Sciatic nerve (tissue), 2 donors: ENCODE results near the gene C19orf85. TPM values are rescaled to one million over a fixed set of nuclear protein-coding genes. Genes with fewer than 3 reads are reported as not detected.
"Not testable (repeated sequence)": the region's sequence is repeated elsewhere in the genome, so short reads cannot be mapped to it uniquely, and the experiment has no call there.

ENCODE experiments used
- ATAC-seq: fragments of 200-7000 bp; cut with Tn5 transposase; one replicate; pipeline ENCODE4 v1.9.1; 2020; ENCODE audit warnings: mild to moderate bottlenecking, moderate library complexity
- DNase-seq: peaks from one replicate; pipeline ENCODE4 v3.0.0-alpha.2; 2020; ENCODE audit warnings: low spot score
- intact Hi-C: fragments of 100-400 bp; cut with DNase I; formaldehyde crosslinking; loops from one replicate; pipeline ENCODE4 v1.14.2; 2022
- total RNA-seq: library from RNA; stranded (reverse); fragmentation: NEBNext Ultra II Directional; extraction: Animal tissue kit (Norgen Biotek cat#: 25700); gene quantifications from one replicate; pipeline ENCODE4 v1.2.1, GENCODE V29; 2021
- donor health status: DM: no; HTN: no; CAD: no.
- donor health status: DM: no; HTN: no; CAD: no.

C19orf85 gene
- total RNA-seq, 1 donor from 2014 or later = not detected

DNA sequence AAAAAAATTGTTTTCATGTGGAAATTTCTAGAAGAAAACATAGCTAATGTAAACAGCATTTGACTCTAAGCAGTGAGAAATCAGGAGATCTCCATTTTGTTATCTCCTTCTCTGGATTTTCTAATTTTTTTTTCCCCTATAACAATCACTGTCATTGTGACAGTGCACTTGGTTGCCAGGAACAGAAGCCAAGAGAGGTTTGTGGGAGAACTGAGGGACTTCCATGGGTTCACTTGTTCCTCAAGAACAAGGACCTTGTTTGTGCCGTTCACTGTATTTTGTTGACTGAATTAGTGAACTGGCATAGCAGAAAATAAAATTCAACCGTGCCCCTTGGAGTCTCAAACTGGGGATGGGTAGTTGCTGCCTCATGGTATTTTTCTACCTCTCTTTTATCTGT, 38.5 kb downstream of the C19orf85 start:
- intact Hi-C loops = no loop called here
- ATAC-seq (peak; percentile 81), DNase-seq (no peak)

GRCh38 chr19:55424518-55424917, 40.0 kb downstream of the C19orf85 start:
- intact Hi-C loops = no loop called here
- ATAC-seq (no peak), DNase-seq (no peak)

- no peak for DNase-seq
- no peak for ATAC-seq
- intact Hi-C loops = no loop called here
These were observed 41.1 kb downstream of the C19orf85 start for GRCh38 chr19:55423225-55424005.

DNA sequence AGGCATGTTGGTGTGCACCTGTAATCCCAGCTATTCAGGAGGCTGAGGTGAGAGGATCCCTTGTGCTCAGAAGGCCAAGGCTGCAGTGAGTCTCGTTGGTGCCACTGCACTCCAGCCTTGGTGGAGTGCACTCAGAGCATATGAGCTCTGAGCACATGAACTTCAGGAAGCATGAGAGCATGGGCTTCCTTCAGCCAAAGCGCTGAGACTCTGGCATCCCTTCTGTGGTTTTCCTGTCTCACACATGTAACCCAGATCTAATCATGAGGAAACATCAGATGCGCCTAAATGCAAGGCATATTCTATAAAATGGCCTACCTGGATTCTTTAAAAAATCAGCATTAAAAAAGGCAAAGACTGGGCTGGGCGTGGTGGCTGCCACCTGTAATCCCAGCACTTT, 43.3 kb downstream of the C19orf85 start:
- intact Hi-C loops, DNase-seq: not testable (repeated sequence)

DNA sequence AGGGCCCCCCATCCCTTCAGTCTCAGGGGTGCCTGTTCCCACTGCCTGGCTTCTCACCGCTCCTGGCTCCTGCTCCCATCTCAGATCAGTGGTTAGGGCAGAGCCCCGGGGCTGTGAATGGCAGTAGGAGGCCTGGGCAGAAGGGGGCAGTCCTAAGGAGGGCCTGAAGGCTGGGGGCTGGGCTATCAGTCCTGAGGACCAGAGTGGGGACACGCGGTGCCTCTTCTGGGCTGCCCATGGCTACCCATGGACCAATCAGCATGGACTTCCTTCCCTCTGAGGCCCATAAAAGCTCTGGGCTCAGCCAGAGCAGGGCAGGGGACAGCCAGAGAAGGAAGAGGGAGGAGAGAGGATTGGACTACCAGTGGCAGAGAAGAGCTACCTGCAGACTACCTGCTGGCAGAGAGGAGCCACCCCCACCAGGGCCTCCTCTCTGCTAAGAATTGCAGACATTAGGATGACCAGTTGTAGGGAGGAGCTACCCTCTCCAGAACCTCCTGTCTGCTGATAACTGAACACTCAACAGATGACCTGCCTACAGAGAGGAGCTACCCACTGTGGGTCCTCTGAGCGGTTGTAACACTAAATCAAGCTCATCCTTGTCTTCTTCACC, 44.8 kb downstream of the C19orf85 start:
- intact Hi-C loops = no loop called here
- DNase-seq = no peak
- ATAC-seq = no peak

More for the DNA sequence above, 43.3 kb downstream of the C19orf85 start:
- ATAC-seq = not testable (repeated sequence)

DNA sequence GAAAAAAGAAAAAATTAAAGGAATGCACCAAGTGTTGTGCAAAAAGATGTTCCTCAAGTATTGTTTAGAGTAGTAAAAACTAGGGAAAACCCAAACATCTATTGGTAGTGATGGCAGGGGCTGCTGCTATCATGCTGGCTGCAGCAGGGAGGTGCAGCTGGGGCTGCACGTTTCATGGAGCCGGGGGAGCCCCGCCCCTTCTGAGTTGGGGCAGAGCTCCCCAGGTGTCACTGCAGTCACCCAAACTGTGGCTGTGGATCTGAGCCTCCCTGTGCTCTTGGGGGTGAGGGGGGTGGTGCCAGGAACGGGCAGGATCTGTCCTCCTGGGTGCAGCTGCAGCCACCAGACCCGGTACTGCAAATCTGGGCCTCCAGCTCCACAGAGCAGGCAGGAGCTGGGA, 45.4 kb downstream of the C19orf85 start:
- intact Hi-C loops = no loop called here

DNA sequence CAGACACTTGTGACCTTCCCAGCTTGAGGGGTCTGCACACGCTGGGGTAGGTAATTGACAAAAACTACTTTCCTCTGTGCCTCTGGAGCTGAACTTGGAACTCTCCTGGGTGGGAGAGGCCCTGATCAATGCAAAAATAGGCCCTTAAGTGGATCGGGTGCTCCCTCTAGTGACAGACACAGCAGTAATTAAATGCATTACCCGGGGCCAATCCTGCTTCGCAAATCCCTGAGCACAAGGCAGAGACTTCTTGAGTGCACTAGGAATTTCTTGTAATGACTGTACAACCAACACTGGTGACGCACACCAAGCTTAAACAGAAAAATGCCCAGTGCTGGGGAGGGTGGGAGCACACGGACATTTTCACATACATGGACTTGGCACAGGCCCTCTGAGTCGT, 46.4 kb downstream of the C19orf85 start:
- no peak for DNase-seq
- peak; percentile 88 for ATAC-seq
- intact Hi-C loops = no loop called here

More for the DNA sequence above, 45.4 kb downstream of the C19orf85 start:
- ATAC-seq = no peak
- DNase-seq = no peak

Other genes starting within 250 kb of the C19orf85 start
- gene TMEM86B, start 236.0 kb downstream of the C19orf85 start, total RNA-seq = 6.0 TPM
- gene PPP6R1, start 205.7 kb downstream of the C19orf85 start, total RNA-seq = 40.4 TPM
- gene HSPBP1, start 184.6 kb downstream of the C19orf85 start, total RNA-seq = 16.1 TPM
- 6.5 TPM for gene BRSK1, start 180.8 kb downstream of the C19orf85 start, total RNA-seq
- gene TMEM150B, start 139.4 kb downstream of the C19orf85 start, total RNA-seq = 5.1 TPM
- 18.1 TPM for gene KMT5C, start 124.9 kb downstream of the C19orf85 start, total RNA-seq
- gene COX6B2, start 110.0 kb downstream of the C19orf85 start, total RNA-seq = 0.31 TPM
- gene GARIN5B, start 101.5 kb downstream of the C19orf85 start, total RNA-seq = not detected
- 0.45 TPM for gene IL11, start 94.3 kb downstream of the C19orf85 start, total RNA-seq
- not detected for gene TMEM190, start 87.9 kb downstream of the C19orf85 start, total RNA-seq
- 2.9 TPM for gene TMEM238, start 80.5 kb downstream of the C19orf85 start, total RNA-seq
- gene RPL28, start 78.8 kb downstream of the C19orf85 start, total RNA-seq = 902 TPM
- gene UBE2S, start 57.0 kb downstream of the C19orf85 start, total RNA-seq = 17.1 TPM
- 9.0 TPM for gene SHISA7, start 21.5 kb downstream of the C19orf85 start, total RNA-seq
- 35.7 TPM for gene ISOC2, start 3.1 kb downstream of the C19orf85 start, total RNA-seq
- 9.0 TPM for gene ZNF628, start 11.9 kb upstream of the C19orf85 start, total RNA-seq
- gene NAT14, start 20.4 kb upstream of the C19orf85 start, total RNA-seq = 11.5 TPM
- gene SSC5D, start 23.7 kb upstream of the C19orf85 start, total RNA-seq = 13.5 TPM
- not detected for gene SBK2, start 72.4 kb upstream of the C19orf85 start, total RNA-seq
- 0.53 TPM for gene SBK3, start 80.8 kb upstream of the C19orf85 start, total RNA-seq
- 14.3 TPM for gene ZNF579, start 116.1 kb upstream of the C19orf85 start, total RNA-seq
- gene FIZ1, start 134.8 kb upstream of the C19orf85 start, total RNA-seq = 11.7 TPM
- 18.9 TPM for gene ZNF524, start 135.5 kb upstream of the C19orf85 start, total RNA-seq
- gene ZNF865, start 140.9 kb upstream of the C19orf85 start, total RNA-seq = 15.9 TPM
- 4.0 TPM for gene ZNF784, start 159.8 kb upstream of the C19orf85 start, total RNA-seq
- gene ZNF580, start 176.3 kb upstream of the C19orf85 start, total RNA-seq = 42.2 TPM
- gene ZNF581, start 178.9 kb upstream of the C19orf85 start, total RNA-seq = 17.2 TPM
- 14.0 TPM for gene CCDC106, start 183.5 kb upstream of the C19orf85 start, total RNA-seq
- 127 TPM for gene U2AF2, start 190.3 kb upstream of the C19orf85 start, total RNA-seq
- gene EPN1, start 210.5 kb upstream of the C19orf85 start, total RNA-seq = 87.6 TPM